ENCODE data around the gene SLC2A4RG.

DNA sequence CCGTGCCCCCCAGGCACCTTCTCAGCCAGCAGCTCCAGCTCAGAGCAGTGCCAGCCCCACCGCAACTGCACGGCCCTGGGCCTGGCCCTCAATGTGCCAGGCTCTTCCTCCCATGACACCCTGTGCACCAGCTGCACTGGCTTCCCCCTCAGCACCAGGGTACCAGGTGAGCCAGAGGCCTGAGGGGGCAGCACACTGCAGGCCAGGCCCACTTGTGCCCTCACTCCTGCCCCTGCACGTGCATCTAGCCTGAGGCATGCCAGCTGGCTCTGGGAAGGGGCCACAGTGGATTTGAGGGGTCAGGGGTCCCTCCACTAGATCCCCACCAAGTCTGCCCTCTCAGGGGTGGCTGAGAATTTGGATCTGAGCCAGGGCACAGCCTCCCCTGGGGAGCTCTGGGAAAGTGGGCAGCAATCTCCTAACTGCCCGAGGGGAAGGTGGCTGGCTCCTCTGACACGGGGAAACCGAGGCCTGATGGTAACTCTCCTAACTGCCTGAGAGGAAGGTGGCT, 42.2 kb upstream of the SLC2A4RG start:
- TF ChIP-seq, protein P1, sequence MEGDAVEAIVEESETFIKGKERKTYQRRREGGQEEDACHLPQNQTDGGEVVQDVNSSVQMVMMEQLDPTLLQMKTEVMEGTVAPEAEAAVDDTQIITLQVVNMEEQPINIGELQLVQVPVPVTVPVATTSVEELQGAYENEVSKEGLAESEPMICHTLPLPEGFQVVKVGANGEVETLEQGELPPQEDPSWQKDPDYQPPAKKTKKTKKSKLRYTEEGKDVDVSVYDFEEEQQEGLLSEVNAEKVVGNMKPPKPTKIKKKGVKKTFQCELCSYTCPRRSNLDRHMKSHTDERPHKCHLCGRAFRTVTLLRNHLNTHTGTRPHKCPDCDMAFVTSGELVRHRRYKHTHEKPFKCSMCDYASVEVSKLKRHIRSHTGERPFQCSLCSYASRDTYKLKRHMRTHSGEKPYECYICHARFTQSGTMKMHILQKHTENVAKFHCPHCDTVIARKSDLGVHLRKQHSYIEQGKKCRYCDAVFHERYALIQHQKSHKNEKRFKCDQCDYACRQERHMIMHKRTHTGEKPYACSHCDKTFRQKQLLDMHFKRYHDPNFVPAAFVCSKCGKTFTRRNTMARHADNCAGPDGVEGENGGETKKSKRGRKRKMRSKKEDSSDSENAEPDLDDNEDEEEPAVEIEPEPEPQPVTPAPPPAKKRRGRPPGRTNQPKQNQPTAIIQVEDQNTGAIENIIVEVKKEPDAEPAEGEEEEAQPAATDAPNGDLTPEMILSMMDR (IDR thresholded peaks at IDR 0.05), result no peak
- no peak for TF ChIP-seq EP300 (IDR thresholded peaks at IDR 0.05)
